ENCODE data around the gene CHI3L2. TPM values are rescaled to one million over a fixed set of nuclear protein-coding genes. Genes with fewer than 3 reads are reported as not detected.

Gene CHI3L2
- total RNA-seq, 6 donors from 2014 or later = 2.1 to 115 (median 21.3) TPM

- Histone ChIP-seq H3K36me3 (no peaks in the 10 kb centered on the region), H3K27me3 (no peaks in the 10 kb centered on the region), H3K4me3 (no peak overlapping the region), H3K9me3 (no peaks in the 10 kb centered on the region), H3K4me1 (no peaks in the 10 kb centered on the region), H3K27ac (no peak overlapping the region)
- DNase-seq (no peak), ATAC-seq (ENCODE audit: low FRiP score in 2 of 2) (peak in 1 of 2 donors; percentile 40)
- 67 to 72% methylated on average over 4 of the region's 4 CpGs for WGBS, 2 donors
- no peak for TF ChIP-seq EP300 (IDR thresholded peaks at IDR 0.05)
- TF ChIP-seq POLR2A (IDR thresholded peaks at IDR 0.05) = no peak
- TF ChIP-seq POLR2AphosphoS5 (IDR thresholded peaks at IDR 0.05) = no peak
- no peak for TF ChIP-seq CTCF (IDR thresholded peaks at IDR 0.05)
Observed at GRCh38 chr1:111242805-111243523, 15.5 kb downstream of the CHI3L2 start.

- Histone ChIP-seq H3K4me3 (no peak overlapping the region), H3K36me3 (no peaks in the 10 kb centered on the region), H3K27me3 (no peaks in the 10 kb centered on the region), H3K4me1 (no peaks in the 10 kb centered on the region), H3K9me3 (no peaks in the 10 kb centered on the region), H3K27ac (no peak overlapping the region)
- ATAC-seq (ENCODE audit: low FRiP score in 2 of 2) (no peak), DNase-seq (no peak)
- 86 to 91% methylated on average over 5 of the region's 5 CpGs for WGBS, 2 donors
- TF ChIP-seq POLR2A (IDR thresholded peaks at IDR 0.05) = no peak
- no peak for TF ChIP-seq POLR2AphosphoS5 (IDR thresholded peaks at IDR 0.05)
- TF ChIP-seq CTCF (IDR thresholded peaks at IDR 0.05) = no peak
- TF ChIP-seq EP300 (IDR thresholded peaks at IDR 0.05) = no peak
Observed at GRCh38 chr1:111247125-111247838, 19.8 kb downstream of the CHI3L2 start.

- Histone ChIP-seq H3K9me3 (no peaks in the 10 kb centered on the region), H3K4me3 (no peak overlapping the region), H3K4me1 (no peaks in the 10 kb centered on the region), H3K36me3 (no peaks in the 10 kb centered on the region), H3K27ac (no peak overlapping the region), H3K27me3 (no peaks in the 10 kb centered on the region)
- TF ChIP-seq POLR2A (IDR thresholded peaks at IDR 0.05) (no peak), EP300 (IDR thresholded peaks at IDR 0.05) (no peak), POLR2AphosphoS5 (IDR thresholded peaks at IDR 0.05) (no peak), CTCF (IDR thresholded peaks at IDR 0.05) (no peak)
- 59 to 64% methylated on average over 4 of the region's 4 CpGs for WGBS, 2 donors
- ATAC-seq (ENCODE audit: low FRiP score in 2 of 2) (no peak), DNase-seq (no peak)
Observed at GRCh38 chr1:111249960-111250359, 22.4 kb downstream of the CHI3L2 start.

GRCh38 chr1:111251570-111251969 lies 24.1 kb downstream of the CHI3L2 start:
- ATAC-seq (ENCODE audit: low FRiP score in 2 of 2) (no peak), DNase-seq (no peak)
- Histone ChIP-seq H3K27me3 (no peaks in the 10 kb centered on the region), H3K27ac (no peak overlapping the region), H3K4me1 (peaks cover 0 to 4% (median 0%) of the 10 kb centered on the region in 4 donors), H3K9me3 (no peaks in the 10 kb centered on the region), H3K36me3 (no peaks in the 10 kb centered on the region), H3K4me3 (no peak overlapping the region)
- TF ChIP-seq POLR2AphosphoS5 (IDR thresholded peaks at IDR 0.05) (no peak), EP300 (IDR thresholded peaks at IDR 0.05) (no peak), POLR2A (IDR thresholded peaks at IDR 0.05) (no peak)
- WGBS, 2 donors = 73 to 79% methylated on average over 8 of the region's 8 CpGs

GRCh38 chr1:111252786-111253185 lies 25.3 kb downstream of the CHI3L2 start:
- 95 to 98% methylated on average over 2 of the region's 2 CpGs for WGBS, 2 donors
- ATAC-seq (ENCODE audit: low FRiP score in 2 of 2) = no peak

More at GRCh38 chr1:111252786-111253185, 25.3 kb downstream of the CHI3L2 start:
- TF ChIP-seq POLR2AphosphoS5 (IDR thresholded peaks at IDR 0.05) (no peak), EP300 (IDR thresholded peaks at IDR 0.05) (no peak), POLR2A (IDR thresholded peaks at IDR 0.05) (no peak), CTCF (IDR thresholded peaks at IDR 0.05) (no peak)
- Histone ChIP-seq H3K27me3 (no peaks in the 10 kb centered on the region), H3K4me1 (peaks cover 0 to 7% (median 0%) of the 10 kb centered on the region in 4 donors), H3K36me3 (no peaks in the 10 kb centered on the region), H3K4me3 (no peak overlapping the region), H3K9me3 (no peaks in the 10 kb centered on the region), H3K27ac (no peak overlapping the region)
- DNase-seq = no peak

Measured in upper lobe of left lung (tissue), 6 donors.